OCI-LY7 (cell line): ENCODE results near the gene OR2B6. TPM values are rescaled to one million over a fixed set of nuclear protein-coding genes. Genes with fewer than 3 reads are reported as not detected.

Experiments
- BruUV-seq: library from RNA; stranded (reverse); fragments of 400-500 nt; replicated peaks from 2 replicates; lab custom pipeline; 2021; lab: Mats Ljungman, UMichigan
- CTCF ChIA-PET: fragments of 300-600 bp; sonication (Branson Sonifier 250); formaldehyde crosslinking; loops from one replicate; lab custom pipeline; 2022; ENCODE audit warnings: antibody characterized with exemption; ENCODE audit not compliant: unreplicated experiment; lab: Charles Lee
- POLR2A ChIA-PET: fragments of 300-600 bp; sonication (Branson Sonifier 250); formaldehyde crosslinking; loops from one replicate; lab custom pipeline; 2022; ENCODE audit warnings: antibody characterized with exemption; lab: Charles Lee
- DNase-seq: peaks from one replicate; pipeline ENCODE4 v3.0.0-alpha.2; 2015; ENCODE audit warnings: low spot score
- H2AFZ ChIP-seq: fragments of 200-600 bp; sonication (generic), shearing (Covaris generic); 2 replicates; pipeline ENCODE4 v1.6.1; 2014; ENCODE audit warnings: mild to moderate bottlenecking, antibody characterized with exemption, low read length, moderate library complexity
- H3K27ac ChIP-seq: fragments of 200-600 bp; sonication (generic); 2 replicates; pipeline ENCODE4 v1.5.1; 2014; ENCODE audit warnings: mixed run types, low read depth, mild to moderate bottlenecking, moderate library complexity, low read length, inconsistent platforms; ENCODE audit not compliant: poor library complexity, severe bottlenecking
- H3K36me3 ChIP-seq: fragments of 200-600 bp; sonication (generic); 2 replicates; pipeline ENCODE4 v1.6.1; 2014; ENCODE audit warnings: mild to moderate bottlenecking, antibody characterized with exemption, low read length, moderate library complexity, mixed read lengths; ENCODE audit not compliant: insufficient read depth
- H3K4me1 ChIP-seq: fragments of 200-600 bp; sonication (generic); 2 replicates; pipeline ENCODE4 v1.5.1; 2014; ENCODE audit warnings: mild to moderate bottlenecking, low read length; ENCODE audit not compliant: insufficient read depth, poor library complexity, severe bottlenecking
- H3K4me2 ChIP-seq: fragments of 200-600 bp; sonication (generic); 2 replicates; pipeline ENCODE4 v1.6.1; 2014; ENCODE audit warnings: mild to moderate bottlenecking, low read length
- H3K4me3 ChIP-seq: fragments of 200-600 bp; sonication (generic); 2 replicates; pipeline ENCODE4 v1.5.1; 2014; ENCODE audit warnings: mild to moderate bottlenecking, low read depth, low read length; ENCODE audit not compliant: poor library complexity, severe bottlenecking
- H3K79me2 ChIP-seq: fragments of 200-600 bp; sonication (generic); 2 replicates; pipeline ENCODE4 v1.6.1; 2016; ENCODE audit warnings: low read depth, mild to moderate bottlenecking, low read length, moderate library complexity, mixed read lengths; ENCODE audit not compliant: insufficient read depth
- H3K9me2 ChIP-seq: fragments of 200-600 bp; sonication (generic); 2 replicates; pipeline ENCODE4 v1.6.1; 2016; ENCODE audit warnings: mild to moderate bottlenecking, low read length, mixed read lengths; ENCODE audit not compliant: insufficient read depth
- H3K9me3 ChIP-seq: fragments of 200-600 bp; sonication (generic); 2 replicates; pipeline ENCODE4 v1.6.1; 2014; ENCODE audit warnings: mild to moderate bottlenecking, mixed run types, low read length, mixed read lengths
- H4K20me1 ChIP-seq: fragments of 200-600 bp; sonication (generic); 2 replicates; pipeline ENCODE4 v1.6.1; 2014; ENCODE audit warnings: mild to moderate bottlenecking, antibody characterized with exemption, low read length, moderate library complexity, mixed read lengths; ENCODE audit not compliant: insufficient read depth
- EZH2phosphoT487 ChIP-seq: fragments of 200-600 bp; sonication (generic); IDR thresholded peaks from 2 replicates; pipeline ENCODE4 v1.6.1; 2018; ENCODE audit warnings: low read depth, borderline replicate concordance, mild to moderate bottlenecking, mixed run types, antibody characterized with exemption, low read length, moderate library complexity, mixed read lengths
- intact Hi-C: fragments of 100-400 bp; cut with micrococcal nuclease; formaldehyde crosslinking; loops from one replicate; pipeline ENCODE4 v1.10.0; 2022; ENCODE audit not compliant: unreplicated experiment
- total RNA-seq, 2 experiments: library from RNA; depleted of rRNA in 1 of 2; stranded (reverse); fragments of >200 nt in 1 of 2; shearing (Covaris generic) in 1 of 2; gene quantifications; 2 replicates each; pipeline ENCODE4 v1.2.3, GENCODE V29; 2014 to 2022
- TF ChIP-seq, protein P1 (sequence below): fragments of 200-600 bp; sonication (generic); conservative IDR thresholded peaks from 2 replicates; pipeline ENCODE4 v1.5.1; 2014; ENCODE audit warnings: mild to moderate bottlenecking, antibody characterized with exemption, low read length, moderate library complexity, mixed read lengths

OR2B6 gene
- total RNA-seq, 2 experiments from 2014 or later: 0.35 TPM; not detected in 1

GRCh38 chr6:28003661-28004060, 46.6 kb downstream of the OR2B6 start:
- H3K4me2 ChIP-seq: no peak overlapping the region
- peaks cover 9% of the 10 kb centered on the region for H3K4me1 ChIP-seq
- intact Hi-C loops: no loop called here
- POLR2A ChIA-PET: interaction anchor here (0.6 kb wide), 2 partner anchors 220 to 876 kb away, joined by 3 read pairs; no protein-coding TSS in a partner anchor
- no peaks in the 10 kb centered on the region for H4K20me1 ChIP-seq
- BruUV-seq: no TSS peak
- no peak overlapping the region for H3K4me3 ChIP-seq
- H3K9me3 ChIP-seq: no peaks in the 10 kb centered on the region
- H2AFZ ChIP-seq: no peak overlapping the region
- H3K27ac ChIP-seq: no peak overlapping the region
- CTCF ChIA-PET: no interaction called here
- H3K79me2 ChIP-seq: no peaks in the 10 kb centered on the region
- no peak for DNase-seq
- TF ChIP-seq EZH2phosphoT487: no peak
- TF ChIP-seq, protein P1, sequence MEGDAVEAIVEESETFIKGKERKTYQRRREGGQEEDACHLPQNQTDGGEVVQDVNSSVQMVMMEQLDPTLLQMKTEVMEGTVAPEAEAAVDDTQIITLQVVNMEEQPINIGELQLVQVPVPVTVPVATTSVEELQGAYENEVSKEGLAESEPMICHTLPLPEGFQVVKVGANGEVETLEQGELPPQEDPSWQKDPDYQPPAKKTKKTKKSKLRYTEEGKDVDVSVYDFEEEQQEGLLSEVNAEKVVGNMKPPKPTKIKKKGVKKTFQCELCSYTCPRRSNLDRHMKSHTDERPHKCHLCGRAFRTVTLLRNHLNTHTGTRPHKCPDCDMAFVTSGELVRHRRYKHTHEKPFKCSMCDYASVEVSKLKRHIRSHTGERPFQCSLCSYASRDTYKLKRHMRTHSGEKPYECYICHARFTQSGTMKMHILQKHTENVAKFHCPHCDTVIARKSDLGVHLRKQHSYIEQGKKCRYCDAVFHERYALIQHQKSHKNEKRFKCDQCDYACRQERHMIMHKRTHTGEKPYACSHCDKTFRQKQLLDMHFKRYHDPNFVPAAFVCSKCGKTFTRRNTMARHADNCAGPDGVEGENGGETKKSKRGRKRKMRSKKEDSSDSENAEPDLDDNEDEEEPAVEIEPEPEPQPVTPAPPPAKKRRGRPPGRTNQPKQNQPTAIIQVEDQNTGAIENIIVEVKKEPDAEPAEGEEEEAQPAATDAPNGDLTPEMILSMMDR: no peak
- H3K36me3 ChIP-seq: no peaks in the 10 kb centered on the region
- H3K9me2 ChIP-seq: no peaks in the 10 kb centered on the region

DNA sequence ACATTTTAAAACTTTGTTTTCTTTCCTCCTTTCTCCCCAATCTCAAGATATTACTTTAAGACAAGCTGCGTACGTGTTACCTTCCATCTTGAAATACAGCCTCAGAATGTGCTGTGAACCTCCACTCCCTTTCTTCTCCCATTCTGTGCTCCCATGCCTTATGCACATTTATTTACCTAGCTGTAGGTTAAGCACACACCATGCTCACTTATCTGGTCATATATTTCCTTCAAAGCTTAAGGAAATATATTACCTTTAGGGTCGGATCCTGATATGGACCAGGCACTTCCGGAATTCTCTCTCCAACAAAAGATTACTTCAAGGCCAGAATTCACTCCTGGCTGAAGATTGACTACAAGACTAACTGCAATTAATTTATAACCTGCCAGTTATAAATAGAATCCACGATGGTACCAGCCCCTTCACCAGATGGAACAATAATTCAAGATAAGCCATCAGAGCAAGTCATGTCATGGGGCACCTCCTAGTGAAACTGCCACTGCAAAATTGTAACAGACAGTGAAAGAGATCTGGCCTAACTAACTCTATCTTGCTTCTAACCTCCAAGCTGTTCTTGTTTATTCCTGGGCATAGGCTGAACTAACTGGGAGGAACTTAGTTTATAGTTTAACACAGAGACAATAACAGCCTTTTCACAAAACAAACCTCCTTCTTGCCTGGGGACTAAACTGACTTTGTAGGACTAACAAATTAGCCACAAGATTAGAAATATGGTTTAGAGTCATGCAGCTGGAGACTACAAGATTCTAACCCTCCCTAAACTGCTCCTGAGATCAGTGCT, 47.5 kb downstream of the OR2B6 start:
- Histone ChIP-seq H4K20me1 (no peaks in the 10 kb centered on the region), H3K9me2 (no peaks in the 10 kb centered on the region), H3K4me3 (no peak overlapping the region), H3K79me2 (no peaks in the 10 kb centered on the region), H3K36me3 (no peaks in the 10 kb centered on the region), H3K4me1 (peaks cover 9% of the 10 kb centered on the region), H3K9me3 (no peaks in the 10 kb centered on the region), H3K27ac (no peak overlapping the region), H2AFZ (no peak overlapping the region), H3K4me2 (no peak overlapping the region)
- ChIA-PET POLR2A (interaction anchor here (0.6 kb wide), 2 partner anchors 220 to 876 kb away, joined by 3 read pairs; no protein-coding TSS in a partner anchor), CTCF (no interaction called here)
- BruUV-seq: no TSS peak
- TF ChIP-seq, protein P1: no peak
- TF ChIP-seq EZH2phosphoT487: no peak
- no peak for DNase-seq
- intact Hi-C loops: no loop called here
